Measurements from ENCODE around the gene KIAA0930.
"Not testable (repeated sequence)": the region's sequence is repeated elsewhere in the genome, so short reads cannot be mapped to it uniquely, and the experiment has no call there.

The KIAA0930 gene

GRCh38 chr22:45262195-45262930 is 21.7 kb upstream of the KIAA0930 start:
- no peak for DNase-seq

- no peak for DNase-seq
These were observed 20.9 kb upstream of the KIAA0930 start for GRCh38 chr22:45261407-45262088.

GRCh38 chr22:45260395-45260759 is 19.7 kb upstream of the KIAA0930 start:
- not testable (repeated sequence) for DNase-seq

- no peak for DNase-seq
These were observed 19.2 kb upstream of the KIAA0930 start for GRCh38 chr22:45259754-45260394.

- not testable (repeated sequence) for DNase-seq
These were observed 17.2 kb upstream of the KIAA0930 start for GRCh38 chr22:45257941-45258340.

- DNase-seq: peak in 1 of 2 donors; percentile 23
These were observed 14.1 kb upstream of the KIAA0930 start for GRCh38 chr22:45254789-45255278.

- no peak for DNase-seq
These were observed 13.7 kb upstream of the KIAA0930 start for GRCh38 chr22:45254388-45254787.

- no peak for DNase-seq
These were observed 12.4 kb upstream of the KIAA0930 start for GRCh38 chr22:45253039-45253641.

- DNase-seq: no peak
These were observed 11.1 kb upstream of the KIAA0930 start for GRCh38 chr22:45251825-45252224.

GRCh38 chr22:45248832-45249561 is 8.3 kb upstream of the KIAA0930 start:
- DNase-seq: no peak

- DNase-seq: no peak
These were observed 5.6 kb upstream of the KIAA0930 start for GRCh38 chr22:45246060-45246985.

- no peak for DNase-seq
These were observed 4.2 kb upstream of the KIAA0930 start for GRCh38 chr22:45244916-45245315.

GRCh38 chr22:45242778-45243191 is 2.1 kb upstream of the KIAA0930 start:
- DNase-seq: no peak

GRCh38 chr22:45240104-45240809 is 437 bp downstream of the KIAA0930 start:
- DNase-seq: peak; percentile 36 to 48

GRCh38 chr22:45239681-45240051 is 1.0 kb downstream of the KIAA0930 start:
- no peak for DNase-seq

GRCh38 chr22:45238957-45239680 is 1.6 kb downstream of the KIAA0930 start:
- no peak for DNase-seq

- DNase-seq: no peak
These were observed 2.4 kb downstream of the KIAA0930 start for GRCh38 chr22:45238076-45238956.

GRCh38 chr22:45237065-45237990 is 3.4 kb downstream of the KIAA0930 start:
- DNase-seq: no peak
